Adrenal gland (tissue), 5 donors: ENCODE measurements around the gene STX2.

Source experiments
- POLR2A ChIP-seq, 2 donors: fragments of 450-650 bp; IDR thresholded peaks; one replicate each; pipeline ENCODE4 v1.6.1; 2017; ENCODE audit warnings: antibody characterized with exemption in 2 of 2, mild to moderate bottlenecking in 2 of 2, moderate library complexity in 1 of 2
- TF ChIP-seq, protein P1 (sequence below), 6 experiments: fragments of 450-650 bp in 4 of 6; fragments of 200-600 bp in 2 of 6; sonication (generic) in 1 of 6; IDR thresholded peaks; 1 replicate in 5 of 6; 2 replicates in 1 of 6; pipeline versions ENCODE4 v1.5.1 to v1.8.0; 2016 to 2021; ENCODE audit warnings: antibody characterized with exemption in 6 of 6, mild to moderate bottlenecking in 2 of 6, moderate library complexity in 1 of 6
- donor health status: DM: no; HTN: no; CAD: no.

DNA sequence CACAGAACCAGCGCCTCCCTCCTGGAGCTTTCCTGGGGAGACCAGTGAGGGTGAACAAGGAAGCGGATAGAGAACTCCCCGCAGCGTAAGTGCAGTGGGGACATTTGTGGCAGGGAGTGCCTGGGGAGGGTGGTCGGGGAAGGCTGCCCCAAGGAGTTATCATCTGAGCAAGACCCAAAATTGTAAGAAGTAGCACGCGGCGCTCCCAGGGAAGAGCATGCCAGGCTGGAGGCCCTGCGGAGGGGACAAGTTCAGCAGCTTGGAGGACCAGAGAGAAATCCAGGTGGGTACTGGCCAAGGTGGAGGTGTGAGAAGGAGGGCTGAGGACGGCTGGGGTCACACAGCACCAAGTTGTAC, 76.8 kb downstream of the STX2 start:
- TF ChIP-seq, protein P1, sequence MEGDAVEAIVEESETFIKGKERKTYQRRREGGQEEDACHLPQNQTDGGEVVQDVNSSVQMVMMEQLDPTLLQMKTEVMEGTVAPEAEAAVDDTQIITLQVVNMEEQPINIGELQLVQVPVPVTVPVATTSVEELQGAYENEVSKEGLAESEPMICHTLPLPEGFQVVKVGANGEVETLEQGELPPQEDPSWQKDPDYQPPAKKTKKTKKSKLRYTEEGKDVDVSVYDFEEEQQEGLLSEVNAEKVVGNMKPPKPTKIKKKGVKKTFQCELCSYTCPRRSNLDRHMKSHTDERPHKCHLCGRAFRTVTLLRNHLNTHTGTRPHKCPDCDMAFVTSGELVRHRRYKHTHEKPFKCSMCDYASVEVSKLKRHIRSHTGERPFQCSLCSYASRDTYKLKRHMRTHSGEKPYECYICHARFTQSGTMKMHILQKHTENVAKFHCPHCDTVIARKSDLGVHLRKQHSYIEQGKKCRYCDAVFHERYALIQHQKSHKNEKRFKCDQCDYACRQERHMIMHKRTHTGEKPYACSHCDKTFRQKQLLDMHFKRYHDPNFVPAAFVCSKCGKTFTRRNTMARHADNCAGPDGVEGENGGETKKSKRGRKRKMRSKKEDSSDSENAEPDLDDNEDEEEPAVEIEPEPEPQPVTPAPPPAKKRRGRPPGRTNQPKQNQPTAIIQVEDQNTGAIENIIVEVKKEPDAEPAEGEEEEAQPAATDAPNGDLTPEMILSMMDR (IDR thresholded peaks at IDR 0.05): no peak
- no peak for TF ChIP-seq POLR2A (IDR thresholded peaks at IDR 0.05)
